Type B pancreatic cell (in vitro differentiated cells): ENCODE results near the gene MCTP1. TPM values are rescaled to one million over a fixed set of nuclear protein-coding genes. Genes with fewer than 3 reads are reported as not detected.

ENCODE experiments used
- DNase-seq: peaks from one replicate; pipeline ENCODE4 v3.0.0; 2021; ENCODE audit warnings: mixed read lengths; ENCODE audit not compliant: unreplicated experiment; ENCODE audit errors: extremely low spot score
- H3K27ac Mint-ChIP-seq: 2 replicates; pipeline ENCODE4 v1.8.0; 2021; ENCODE audit warnings: mild to moderate bottlenecking, mixed read lengths
- H3K27me3 Mint-ChIP-seq: 2 replicates; pipeline ENCODE4 v1.8.0; 2021; ENCODE audit warnings: mixed read lengths
- H3K36me3 Mint-ChIP-seq: 2 replicates; pipeline ENCODE4 v1.8.0; 2021; ENCODE audit warnings: mixed read lengths
- H3K4me1 Mint-ChIP-seq: one replicate; pipeline ENCODE4 v1.8.0; 2021; ENCODE audit warnings: mixed read lengths; ENCODE audit not compliant: unreplicated experiment
- H3K4me3 Mint-ChIP-seq: 2 replicates; pipeline ENCODE4 v1.8.0; 2021; ENCODE audit warnings: mild to moderate bottlenecking, mixed read lengths
- H3K9me3 Mint-ChIP-seq: 2 replicates; pipeline ENCODE4 v1.8.0; 2021; ENCODE audit warnings: mixed read lengths
- total RNA-seq: library from RNA; stranded (reverse); gene quantifications from 2 replicates; pipeline ENCODE4 v1.2.1, GENCODE V29; 2021; ENCODE audit warnings: low replicate concordance
- TF ChIP-seq, protein P1 (sequence below): fragments of 200-600 bp; sonication (generic); conservative IDR thresholded peaks from 2 replicates; pipeline ENCODE4 v1.5.0; 2021; ENCODE audit warnings: antibody characterized with exemption, mild to moderate bottlenecking

The MCTP1 gene
- total RNA-seq, 1 donor from 2014 or later, result 4.6 TPM

- Mint-ChIP-seq H3K4me3 (no peak overlapping the region), H3K4me1 (no peaks in the 10 kb centered on the region), H3K27ac (no peak overlapping the region), H3K9me3 (no peaks in the 10 kb centered on the region), H3K27me3 (no peaks in the 10 kb centered on the region), H3K36me3 (no peaks in the 10 kb centered on the region)
- no peak for DNase-seq
- TF ChIP-seq, protein P1, sequence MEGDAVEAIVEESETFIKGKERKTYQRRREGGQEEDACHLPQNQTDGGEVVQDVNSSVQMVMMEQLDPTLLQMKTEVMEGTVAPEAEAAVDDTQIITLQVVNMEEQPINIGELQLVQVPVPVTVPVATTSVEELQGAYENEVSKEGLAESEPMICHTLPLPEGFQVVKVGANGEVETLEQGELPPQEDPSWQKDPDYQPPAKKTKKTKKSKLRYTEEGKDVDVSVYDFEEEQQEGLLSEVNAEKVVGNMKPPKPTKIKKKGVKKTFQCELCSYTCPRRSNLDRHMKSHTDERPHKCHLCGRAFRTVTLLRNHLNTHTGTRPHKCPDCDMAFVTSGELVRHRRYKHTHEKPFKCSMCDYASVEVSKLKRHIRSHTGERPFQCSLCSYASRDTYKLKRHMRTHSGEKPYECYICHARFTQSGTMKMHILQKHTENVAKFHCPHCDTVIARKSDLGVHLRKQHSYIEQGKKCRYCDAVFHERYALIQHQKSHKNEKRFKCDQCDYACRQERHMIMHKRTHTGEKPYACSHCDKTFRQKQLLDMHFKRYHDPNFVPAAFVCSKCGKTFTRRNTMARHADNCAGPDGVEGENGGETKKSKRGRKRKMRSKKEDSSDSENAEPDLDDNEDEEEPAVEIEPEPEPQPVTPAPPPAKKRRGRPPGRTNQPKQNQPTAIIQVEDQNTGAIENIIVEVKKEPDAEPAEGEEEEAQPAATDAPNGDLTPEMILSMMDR, result no peak
These were observed 258.2 kb downstream of the MCTP1 start for GRCh38 chr5:95026718-95027117.

GRCh38 chr5:95022967-95023695 lies 261.8 kb downstream of the MCTP1 start:
- no peaks in the 10 kb centered on the region for H3K9me3 Mint-ChIP-seq
- H3K4me3 Mint-ChIP-seq, result no peak overlapping the region
- TF ChIP-seq, protein P1, result no peak
- H3K4me1 Mint-ChIP-seq, result no peaks in the 10 kb centered on the region
- H3K27me3 Mint-ChIP-seq, result no peaks in the 10 kb centered on the region
- H3K27ac Mint-ChIP-seq, result no peak overlapping the region
- no peak for DNase-seq
- no peaks in the 10 kb centered on the region for H3K36me3 Mint-ChIP-seq

DNA sequence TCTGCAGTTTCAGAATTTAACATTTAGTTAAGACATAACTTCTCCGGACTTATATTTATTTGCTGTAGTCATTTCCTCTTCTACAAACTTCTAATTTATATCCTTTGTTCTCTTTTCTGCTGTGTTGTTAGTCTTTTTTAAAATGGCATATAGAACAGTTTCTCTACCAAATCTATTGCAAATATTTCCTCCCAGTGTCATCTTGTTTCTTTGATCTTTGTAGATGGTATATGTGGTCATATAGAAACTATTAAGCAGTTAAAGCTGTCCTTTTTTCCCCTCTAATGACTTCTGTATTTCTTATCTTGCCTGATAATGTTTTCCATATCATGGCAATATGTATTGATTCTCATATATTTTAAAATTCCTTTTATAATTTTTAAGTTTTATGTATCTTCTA lies 264.5 kb downstream of the MCTP1 start:
- H3K4me3 Mint-ChIP-seq, result no peak overlapping the region
- H3K36me3 Mint-ChIP-seq, result no peaks in the 10 kb centered on the region
- no peaks in the 10 kb centered on the region for H3K9me3 Mint-ChIP-seq
- no peaks in the 10 kb centered on the region for H3K4me1 Mint-ChIP-seq
- no peaks in the 10 kb centered on the region for H3K27me3 Mint-ChIP-seq
- no peak overlapping the region for H3K27ac Mint-ChIP-seq
- TF ChIP-seq, protein P1, result no peak
- no peak for DNase-seq

DNA sequence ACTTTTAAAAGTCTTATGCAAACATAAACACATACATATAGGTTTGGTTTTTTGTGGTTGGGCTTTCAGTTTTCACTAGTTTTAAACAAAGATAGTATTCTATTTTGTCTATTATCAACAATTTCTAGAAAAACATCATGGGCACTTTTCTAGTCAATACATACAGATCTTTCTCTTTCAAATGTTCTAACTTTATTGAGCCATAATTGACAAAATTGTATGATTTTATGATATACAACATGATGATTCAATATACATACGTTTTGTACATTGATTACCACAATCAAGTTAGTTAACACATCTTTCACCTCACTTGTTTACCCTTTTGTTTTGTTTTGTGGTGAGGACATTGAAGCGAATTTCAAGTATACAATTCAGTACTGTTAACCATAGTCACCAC lies 265.9 kb downstream of the MCTP1 start:
- no peaks in the 10 kb centered on the region for H3K36me3 Mint-ChIP-seq
- H3K4me3 Mint-ChIP-seq, result no peak overlapping the region
- H3K9me3 Mint-ChIP-seq, result no peaks in the 10 kb centered on the region

GRCh38 chr5:95018511-95018910 lies 266.4 kb downstream of the MCTP1 start:
- no peaks in the 10 kb centered on the region for H3K36me3 Mint-ChIP-seq
- H3K4me1 Mint-ChIP-seq, result no peaks in the 10 kb centered on the region
- no peak overlapping the region for H3K27ac Mint-ChIP-seq

More for the DNA sequence above, 265.9 kb downstream of the MCTP1 start:
- Mint-ChIP-seq H3K27me3 (no peaks in the 10 kb centered on the region), H3K4me1 (no peaks in the 10 kb centered on the region), H3K27ac (no peak overlapping the region)
- DNase-seq, result no peak
- TF ChIP-seq, protein P1, result no peak

More at GRCh38 chr5:95018511-95018910, 266.4 kb downstream of the MCTP1 start:
- Mint-ChIP-seq H3K9me3 (no peaks in the 10 kb centered on the region), H3K4me3 (no peak overlapping the region), H3K27me3 (no peaks in the 10 kb centered on the region)
- no peak for DNase-seq
- TF ChIP-seq, protein P1, result no peak
